ENCODE measurements around the gene NOTCH4. TPM values are rescaled to one million over a fixed set of nuclear protein-coding genes. Genes with fewer than 3 reads are reported as not detected.
A peak's percentile ranks its signal among the peaks of the same experiment; 100 is the strongest.
"Not testable (repeated sequence)": the region's sequence is repeated elsewhere in the genome, so short reads cannot be mapped to it uniquely, and the experiment has no call there.

The NOTCH4 gene
- total RNA-seq, 1 experiment from 2014 or later: 4.9 TPM

GRCh38 chr6:32208996-32209395 lies 14.9 kb downstream of the NOTCH4 start:
- no peak overlapping the region for H3K4me3 ChIP-seq
- peaks cover 4% of the 10 kb centered on the region; the same call in 1 of the 2 replicates for H3K4me1 ChIP-seq
- H3K9me3 ChIP-seq (replicated peaks): no peaks in the 10 kb centered on the region
- H3K27ac ChIP-seq: no peak overlapping the region
- no peaks in the 10 kb centered on the region for H3K27me3 ChIP-seq
- H3K36me3 ChIP-seq: no peaks in the 10 kb centered on the region
- no peak for DNase-seq

- DNase-seq: no peak
- no peak overlapping the region for H3K4me3 ChIP-seq
- H3K27me3 ChIP-seq: no peaks in the 10 kb centered on the region
- H3K9me3 ChIP-seq (replicated peaks): no peaks in the 10 kb centered on the region
- no peak overlapping the region for H3K27ac ChIP-seq
- H3K36me3 ChIP-seq: no peaks in the 10 kb centered on the region
- H3K4me1 ChIP-seq: peaks cover 31% of the 10 kb centered on the region
Observed at GRCh38 chr6:32204268-32204715, 19.6 kb downstream of the NOTCH4 start.

- Histone ChIP-seq H3K4me1 (peaks cover 31% of the 10 kb centered on the region), H3K36me3 (no peaks in the 10 kb centered on the region), H3K4me3 (no peak overlapping the region), H3K9me3 (replicated peaks) (no peaks in the 10 kb centered on the region), H3K27ac (peak overlapping the region; percentile 22; the same call in 1 of the 2 replicates), H3K27me3 (no peaks in the 10 kb centered on the region)
- peak; percentile 83 to 87 for DNase-seq
Observed at GRCh38 chr6:32203426-32204267, 20.2 kb downstream of the NOTCH4 start.

- DNase-seq: peak in 1 of 2 experiments; percentile 20
- Histone ChIP-seq H3K36me3 (no peaks in the 10 kb centered on the region), H3K27me3 (no peaks in the 10 kb centered on the region), H3K9me3 (replicated peaks) (no peaks in the 10 kb centered on the region), H3K4me1 (peaks cover 31% of the 10 kb centered on the region), H3K27ac (peak overlapping the region; percentile 22), H3K4me3 (peak overlapping the region; percentile 17; the same call in 1 of the 2 replicates)
Observed at GRCh38 chr6:32202186-32202585, 21.7 kb downstream of the NOTCH4 start.

GRCh38 chr6:32200711-32201475 lies 23.0 kb downstream of the NOTCH4 start:
- H3K4me3 ChIP-seq: no peak overlapping the region
- no peaks in the 10 kb centered on the region for H3K9me3 ChIP-seq (replicated peaks)
- no peaks in the 10 kb centered on the region for H3K27me3 ChIP-seq
- peaks cover 31% of the 10 kb centered on the region for H3K4me1 ChIP-seq
- no peaks in the 10 kb centered on the region for H3K36me3 ChIP-seq
- DNase-seq: no peak
- peak overlapping the region; percentile 22; the same call in 1 of the 2 replicates for H3K27ac ChIP-seq

- Histone ChIP-seq H3K36me3 (no peaks in the 10 kb centered on the region), H3K4me3 (no peak overlapping the region)
Observed at GRCh38 chr6:32198866-32199265, 25.0 kb downstream of the NOTCH4 start.

GRCh38 chr6:32198345-32198696 lies 25.5 kb downstream of the NOTCH4 start:
- no peak for DNase-seq
- no peak overlapping the region for H3K4me3 ChIP-seq
- H3K9me3 ChIP-seq (replicated peaks): no peaks in the 10 kb centered on the region
- H3K27ac ChIP-seq: no peak overlapping the region
- no peaks in the 10 kb centered on the region for H3K36me3 ChIP-seq
- peaks cover 21% of the 10 kb centered on the region for H3K4me1 ChIP-seq
- no peaks in the 10 kb centered on the region for H3K27me3 ChIP-seq

More at GRCh38 chr6:32198866-32199265, 25.0 kb downstream of the NOTCH4 start:
- Histone ChIP-seq H3K27ac (no peak overlapping the region), H3K4me1 (peaks cover 26% of the 10 kb centered on the region), H3K27me3 (no peaks in the 10 kb centered on the region), H3K9me3 (replicated peaks) (no peaks in the 10 kb centered on the region)
- no peak for DNase-seq

- DNase-seq: peak in 1 of 2 experiments; percentile 29
- H3K27ac ChIP-seq: peak overlapping the region; percentile 100
- H3K27me3 ChIP-seq: no peaks in the 10 kb centered on the region
- peak overlapping the region; percentile 73 for H3K4me3 ChIP-seq
- no peaks in the 10 kb centered on the region for H3K36me3 ChIP-seq
- H3K9me3 ChIP-seq (replicated peaks): no peaks in the 10 kb centered on the region
- peaks cover 12% of the 10 kb centered on the region for H3K4me1 ChIP-seq
Observed at GRCh38 chr6:32196682-32197616, 26.9 kb downstream of the NOTCH4 start.

GRCh38 chr6:32195902-32196681 lies 27.8 kb downstream of the NOTCH4 start:
- Histone ChIP-seq H3K27me3 (no peaks in the 10 kb centered on the region), H3K9me3 (replicated peaks) (no peaks in the 10 kb centered on the region), H3K36me3 (no peaks in the 10 kb centered on the region), H3K4me1 (peaks cover 4% of the 10 kb centered on the region), H3K4me3 (peak overlapping the region; percentile 73), H3K27ac (peak overlapping the region; percentile 100)
- peak; percentile 96 to 97 for DNase-seq

- Histone ChIP-seq H3K9me3 (replicated peaks) (no peaks in the 10 kb centered on the region), H3K36me3 (no peaks in the 10 kb centered on the region), H3K4me1 (peaks cover 6% of the 10 kb centered on the region), H3K4me3 (peak overlapping the region; percentile 73), H3K27ac (peak overlapping the region; percentile 100), H3K27me3 (no peaks in the 10 kb centered on the region)
- peak; percentile 99 to 100 for DNase-seq
Observed at GRCh38 chr6:32195652-32195901, 28.3 kb downstream of the NOTCH4 start.

- Histone ChIP-seq H3K4me1 (peaks cover 6% of the 10 kb centered on the region), H3K27me3 (no peaks in the 10 kb centered on the region), H3K9me3 (replicated peaks) (no peaks in the 10 kb centered on the region), H3K27ac (peak overlapping the region; percentile 62), H3K4me3 (peak overlapping the region; percentile 50), H3K36me3 (no peaks in the 10 kb centered on the region)
- DNase-seq: peak in 1 of 2 experiments; percentile 54
Observed at GRCh38 chr6:32194825-32195651, 28.8 kb downstream of the NOTCH4 start.

- no peak for DNase-seq
- Histone ChIP-seq H3K9me3 (replicated peaks) (no peaks in the 10 kb centered on the region), H3K4me3 (no peak overlapping the region), H3K36me3 (no peaks in the 10 kb centered on the region), H3K27ac (no peak overlapping the region), H3K27me3 (no peaks in the 10 kb centered on the region), H3K4me1 (peaks cover 6% of the 10 kb centered on the region)
Observed at GRCh38 chr6:32194388-32194787, 29.5 kb downstream of the NOTCH4 start.

GRCh38 chr6:32193096-32193495 lies 30.8 kb downstream of the NOTCH4 start:
- not testable (repeated sequence) for H3K9me3 ChIP-seq (replicated peaks); H3K36me3 ChIP-seq; H3K27ac ChIP-seq; DNase-seq; H3K27me3 ChIP-seq; H3K4me3 ChIP-seq
- peaks cover 10% of the 10 kb centered on the region for H3K4me1 ChIP-seq

All from SJCRH30 (cell line).